Activated naive CD4-positive, alpha-beta T cell treated with anti-CD3 and anti-CD28 coated beads, Interleukin-2, amount 50 U/mL, for 16 hours (primary cell): Measurements from ENCODE around the gene ANAPC2.

Experiments used
- DNase-seq: peaks from one replicate; pipeline ENCODE4 v3.0.0-alpha.2; 2020

The ANAPC2 gene

DNA sequence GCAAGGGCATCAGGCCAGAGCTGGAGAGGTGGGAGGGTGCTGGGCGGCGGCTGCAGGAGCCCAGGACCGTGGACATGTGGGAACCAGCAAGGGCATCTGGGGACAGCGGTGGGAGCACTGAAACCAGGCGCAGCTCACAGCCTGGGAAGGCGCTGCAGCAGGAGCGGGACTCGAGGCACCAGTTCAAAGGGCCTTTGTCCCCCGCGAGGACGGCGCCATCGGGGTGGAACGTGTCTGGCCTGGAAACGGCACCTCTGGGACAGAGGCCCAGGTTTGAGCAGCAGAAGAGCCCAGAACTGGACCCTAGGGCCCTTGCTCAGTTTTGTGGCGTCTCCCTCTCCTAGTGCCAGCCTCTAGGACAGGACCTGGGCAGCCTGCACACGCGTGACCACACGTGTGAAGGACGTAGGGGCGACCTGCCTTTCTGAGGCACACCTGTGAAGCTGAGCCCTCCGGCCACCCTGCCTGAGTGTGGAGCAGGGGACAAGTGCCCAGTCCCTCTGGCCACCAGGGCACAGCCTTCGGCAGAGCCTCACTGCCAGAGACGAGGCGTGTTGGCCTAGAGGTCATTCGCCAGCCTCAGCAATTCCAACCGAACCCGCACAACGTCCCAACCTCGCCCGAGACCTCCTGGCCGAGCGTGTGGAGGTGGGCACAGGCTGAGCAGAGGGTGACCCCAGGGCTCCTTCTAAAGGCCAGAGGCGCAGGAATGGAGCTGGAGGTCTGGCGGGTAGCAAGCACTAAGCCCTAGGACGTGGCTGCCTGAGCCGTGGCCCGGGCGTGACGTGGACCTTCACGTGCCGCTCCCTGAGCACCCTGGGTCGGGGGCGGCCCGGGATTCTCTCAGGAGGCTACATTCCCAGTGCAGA lies 14.3 kb downstream of the ANAPC2 start:
- DNase-seq, result no peak

GRCh38 chr9:137172901-137173795 lies 15.2 kb downstream of the ANAPC2 start:
- DNase-seq, result no peak

DNA sequence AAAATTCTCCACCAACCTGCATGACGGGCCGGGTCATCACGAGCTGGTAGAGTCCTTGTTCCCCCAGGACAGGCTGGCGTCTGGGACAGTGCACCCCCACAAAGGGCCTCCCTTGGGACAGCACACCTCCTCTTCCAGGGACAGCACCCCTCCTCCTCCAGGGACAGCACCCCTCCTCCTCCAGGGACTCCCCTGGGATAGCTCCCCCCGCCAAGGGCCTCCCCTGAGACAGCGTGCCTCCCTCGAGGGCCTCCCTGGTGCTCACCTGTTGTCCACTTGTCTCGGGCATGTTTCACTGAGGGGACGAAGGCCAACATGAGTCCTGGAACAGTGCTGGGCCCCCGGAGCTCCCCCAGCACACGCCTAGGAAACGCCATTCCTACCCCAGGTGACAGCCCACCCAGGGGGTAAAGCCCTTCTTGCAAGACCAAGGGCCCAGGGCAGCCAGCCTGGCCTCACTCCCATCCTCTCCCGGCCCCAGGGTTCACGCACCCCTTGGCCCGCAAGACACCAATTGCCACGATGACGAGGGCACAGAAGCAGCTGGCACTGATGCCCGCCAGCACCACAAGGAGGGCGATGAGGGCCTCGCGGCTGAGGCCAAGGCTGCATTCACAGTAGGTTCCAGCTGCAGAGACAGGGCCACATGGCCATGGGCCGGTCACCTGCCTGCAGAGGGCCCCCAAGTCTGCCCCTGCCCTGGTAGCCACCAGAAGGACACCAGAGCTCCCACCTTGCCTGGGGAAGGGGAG lies 17.0 kb downstream of the ANAPC2 start:
- DNase-seq, result no peak

GRCh38 chr9:137170486-137171148 lies 17.7 kb downstream of the ANAPC2 start:
- no peak for DNase-seq

DNA sequence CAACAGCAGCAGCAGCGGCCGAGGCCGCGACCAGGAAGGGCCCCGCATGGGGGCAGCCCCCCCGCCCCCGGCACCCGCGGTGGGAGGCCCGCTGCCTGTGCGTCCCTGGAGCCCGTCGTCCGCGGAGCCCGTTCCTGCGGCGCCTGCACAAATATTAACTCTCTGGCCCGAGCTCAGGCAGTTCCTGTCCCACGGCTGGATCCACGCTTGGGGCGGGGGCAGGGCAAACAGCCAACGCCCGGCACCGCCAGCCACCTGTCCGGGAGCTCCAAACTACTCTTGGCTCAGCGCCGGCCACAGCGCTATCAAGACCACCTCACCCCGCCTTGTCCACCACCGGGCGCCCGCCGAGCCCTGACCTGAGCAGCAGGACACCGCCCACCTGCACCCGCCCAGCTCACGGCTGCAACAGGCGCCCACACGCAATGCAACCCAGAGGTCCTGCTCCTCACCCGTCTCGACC lies 18.4 kb downstream of the ANAPC2 start, which contains the start of gene LRRC26:
TSS of gene LRRC26 (minus strand) at position 156 of the 463 bp plus-strand sequence. CDS start at position 48, 108 bp downstream.
- DNase-seq, result no peak

- DNase-seq, result no peak
Observed at GRCh38 chr9:137168904-137169856, 19.2 kb downstream of the ANAPC2 start.

DNA sequence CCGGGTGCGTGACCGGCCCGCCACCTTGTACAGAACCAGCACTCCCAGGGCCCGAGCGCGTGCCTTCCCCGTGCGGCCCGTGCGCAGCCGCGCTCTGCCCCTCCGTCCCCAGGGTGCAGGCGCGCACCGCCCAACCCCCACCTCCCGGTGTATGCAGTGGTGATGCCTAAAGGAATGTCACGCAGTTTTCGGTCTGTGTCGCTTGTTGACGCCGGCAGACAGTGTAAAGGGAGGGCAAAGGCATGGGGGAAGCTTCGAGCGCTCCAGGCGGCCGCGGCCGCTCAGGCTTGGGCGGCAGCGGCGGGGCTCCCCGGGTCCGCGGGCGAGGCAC lies 19.8 kb downstream of the ANAPC2 start:
- DNase-seq, result no peak

DNA sequence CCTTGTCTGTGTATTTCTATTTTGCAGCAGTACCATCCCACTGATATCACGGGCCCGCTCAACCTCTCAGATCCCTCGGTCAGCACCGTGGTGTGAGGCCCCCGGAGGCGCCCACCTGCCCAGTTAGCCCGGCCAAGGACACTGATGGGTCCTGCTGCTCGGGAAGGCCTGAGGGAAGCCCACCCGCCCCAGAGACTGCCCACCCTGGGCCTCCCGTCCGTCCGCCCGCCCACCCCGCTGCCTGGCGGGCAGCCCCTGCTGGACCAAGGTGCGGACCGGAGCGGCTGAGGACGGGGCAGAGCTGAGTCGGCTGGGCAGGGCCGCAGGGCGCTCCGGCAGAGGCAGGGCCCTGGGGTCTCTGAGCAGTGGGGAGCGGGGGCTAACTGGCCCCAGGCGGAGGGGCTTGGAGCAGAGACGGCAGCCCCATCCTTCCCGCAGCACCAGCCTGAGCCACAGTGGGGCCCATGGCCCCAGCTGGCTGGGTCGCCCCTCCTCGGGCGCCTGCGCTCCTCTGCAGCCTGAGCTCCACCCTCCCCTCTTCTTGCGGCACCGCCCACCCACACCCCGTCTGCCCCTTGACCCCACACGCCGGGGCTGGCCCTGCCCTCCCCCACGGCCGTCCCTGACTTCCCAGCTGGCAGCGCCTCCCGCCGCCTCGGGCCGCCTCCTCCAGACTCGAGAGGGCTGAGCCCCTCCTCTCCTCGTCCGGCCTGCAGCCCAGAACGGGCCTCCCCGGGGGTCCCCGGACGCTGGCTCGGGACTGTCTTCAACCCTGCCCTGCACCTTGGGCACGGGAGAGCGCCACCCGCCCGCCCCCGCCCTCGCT lies 20.4 kb downstream of the ANAPC2 start:
- no peak for DNase-seq

- DNase-seq, result no peak
Observed at GRCh38 chr9:137167277-137167746, 21.0 kb downstream of the ANAPC2 start.

DNA sequence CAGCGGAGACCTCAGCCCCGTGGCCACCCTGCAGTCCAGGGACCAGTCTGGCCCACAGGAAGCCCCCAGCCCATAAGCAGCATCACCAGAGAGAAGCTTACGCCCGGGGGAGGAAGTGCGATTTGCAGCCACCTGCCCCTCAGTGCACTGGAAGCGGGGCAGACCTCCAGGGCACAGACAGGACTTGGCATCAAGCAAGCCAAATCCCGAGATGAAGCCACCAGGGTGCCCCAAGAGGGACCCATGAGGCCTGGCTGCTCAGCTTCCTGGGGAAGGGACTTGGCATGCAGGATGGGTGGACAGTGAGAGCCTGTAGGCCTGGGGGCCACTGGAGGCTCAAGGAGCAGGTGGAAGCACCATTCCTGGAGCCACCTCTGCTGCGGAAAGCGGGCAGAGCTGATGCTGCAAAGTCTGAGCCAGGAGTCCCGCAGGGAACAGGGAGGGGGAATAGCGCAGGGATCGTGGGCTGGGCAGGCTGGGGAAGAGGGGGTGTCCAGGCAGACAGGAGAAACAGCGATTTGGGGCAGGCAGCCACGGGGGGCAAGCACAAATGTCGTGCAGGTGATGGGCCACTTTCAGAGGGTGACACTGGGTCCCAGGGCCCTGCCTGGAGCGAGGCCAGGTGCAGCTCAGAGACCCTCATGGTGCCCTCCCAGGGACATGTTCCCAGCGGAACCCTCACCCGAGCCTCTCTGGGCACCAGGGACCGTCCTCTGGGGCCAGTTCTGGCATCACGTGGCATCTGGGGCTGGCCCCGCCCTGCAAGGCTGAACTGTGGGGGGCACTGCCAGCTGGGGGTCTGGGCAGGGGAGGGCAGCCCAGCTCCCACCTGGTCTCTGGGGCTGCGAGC lies 21.8 kb downstream of the ANAPC2 start:
- no peak for DNase-seq

DNA sequence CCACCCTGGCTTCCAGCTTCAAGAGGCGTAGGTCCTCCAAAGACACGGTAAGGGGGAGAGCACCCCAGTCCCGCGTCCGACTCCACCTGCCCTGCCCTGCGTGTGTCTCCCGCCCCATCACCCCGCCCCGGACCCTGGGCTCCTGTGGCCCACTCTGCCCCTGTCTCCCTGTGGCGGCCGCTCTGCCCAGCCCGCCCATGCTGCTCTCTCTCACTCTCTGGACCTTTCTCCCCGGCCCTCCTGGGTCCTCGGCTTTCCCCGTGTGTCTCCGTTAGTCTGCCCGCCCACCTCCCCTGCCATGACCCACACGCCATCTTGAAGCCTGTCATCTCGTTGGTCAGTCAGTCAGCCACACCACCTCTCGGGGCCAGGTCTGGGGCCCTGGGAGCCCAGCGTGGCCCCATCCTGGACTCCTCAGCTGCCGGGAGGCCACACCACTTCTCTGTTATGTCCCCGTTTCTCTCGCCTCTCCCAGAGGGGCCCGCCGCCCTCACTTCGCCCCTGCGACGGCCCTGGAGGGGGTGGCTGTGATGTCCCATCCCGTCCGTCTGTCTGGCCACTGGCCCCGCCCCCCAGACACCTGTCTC lies 23.0 kb downstream of the ANAPC2 start:
- DNase-seq, result no peak

- no peak for DNase-seq
Observed at GRCh38 chr9:137164370-137165249, 23.8 kb downstream of the ANAPC2 start.

- DNase-seq, result no peak
Observed at GRCh38 chr9:137163805-137164204, 24.6 kb downstream of the ANAPC2 start.

DNA sequence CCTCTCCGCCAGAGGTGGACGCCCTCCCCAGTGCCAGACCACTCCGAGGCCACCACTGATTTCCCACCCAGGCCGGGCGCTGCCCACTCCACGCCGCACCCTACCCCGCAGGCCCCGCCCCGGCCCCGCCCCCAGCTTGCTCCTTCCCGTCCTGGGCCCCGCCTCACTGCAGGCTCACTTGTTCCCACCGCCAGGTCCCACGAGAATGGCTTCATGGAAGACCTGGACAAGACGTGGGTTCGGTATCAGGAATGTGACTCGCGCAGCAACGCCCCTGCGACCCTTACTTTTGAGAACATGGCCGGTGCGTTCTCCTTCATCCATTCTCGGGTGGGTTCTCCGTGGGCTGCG lies 25.0 kb downstream of the ANAPC2 start:
- no peak for DNase-seq

GRCh38 chr9:137162505-137163364 lies 25.6 kb downstream of the ANAPC2 start:
- no peak for DNase-seq

DNA sequence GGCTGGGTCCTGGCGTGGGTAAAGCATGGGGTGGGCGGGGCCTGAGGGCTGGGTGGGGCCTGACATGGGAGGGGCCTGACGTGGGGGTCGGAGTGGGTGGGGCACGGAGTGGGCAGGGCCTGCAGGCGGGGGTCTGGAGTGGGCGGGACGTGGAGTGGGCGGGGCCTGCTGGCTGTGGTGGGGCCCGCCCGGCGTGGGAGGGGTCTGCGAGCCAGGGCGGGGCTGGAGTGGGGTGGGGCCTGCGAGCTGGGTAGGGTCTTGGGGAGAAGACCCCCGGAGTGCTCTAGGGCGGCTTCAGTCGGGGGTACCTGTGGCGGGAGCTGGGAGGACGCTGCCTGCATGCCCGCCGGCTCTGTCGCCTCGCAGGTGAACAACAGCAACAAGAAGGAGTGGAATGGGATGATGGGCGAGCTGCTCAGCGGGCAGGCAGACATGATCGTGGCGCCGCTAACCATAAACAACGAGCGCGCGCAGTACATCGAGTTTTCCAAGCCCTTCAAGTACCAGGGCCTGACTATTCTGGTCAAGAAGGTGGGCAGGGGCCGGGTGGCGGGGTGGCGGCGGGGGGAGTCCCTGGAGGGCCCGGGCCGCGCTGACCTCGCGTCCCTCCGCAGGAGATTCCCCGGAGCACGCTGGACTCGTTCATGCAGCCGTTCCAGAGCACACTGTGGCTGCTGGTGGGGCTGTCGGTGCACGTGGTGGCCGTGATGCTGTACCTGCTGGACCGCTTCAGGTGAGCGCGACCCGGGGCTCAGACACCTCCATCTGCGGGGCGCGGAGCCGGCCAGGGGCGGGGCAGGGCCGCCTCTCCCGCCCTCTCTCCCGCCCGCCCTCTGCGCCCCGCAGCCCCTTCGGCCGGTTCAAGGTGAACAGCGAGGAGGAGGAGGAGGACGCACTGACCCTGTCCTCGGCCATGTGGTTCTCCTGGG lies 26.5 kb downstream of the ANAPC2 start:
- no peak for DNase-seq
